GOT3 (cell line): ENCODE results near the gene TRPM7.
"Not testable (repeated sequence)": the region's sequence is repeated elsewhere in the genome, so short reads cannot be mapped to it uniquely, and the experiment has no call there.

Experiments
- DNase-seq: peaks from one replicate; lab custom pipeline; 2025; ENCODE audit warnings: mixed read lengths; lab: John Stamatoyannopoulos, UW

The TRPM7 gene, protein sequence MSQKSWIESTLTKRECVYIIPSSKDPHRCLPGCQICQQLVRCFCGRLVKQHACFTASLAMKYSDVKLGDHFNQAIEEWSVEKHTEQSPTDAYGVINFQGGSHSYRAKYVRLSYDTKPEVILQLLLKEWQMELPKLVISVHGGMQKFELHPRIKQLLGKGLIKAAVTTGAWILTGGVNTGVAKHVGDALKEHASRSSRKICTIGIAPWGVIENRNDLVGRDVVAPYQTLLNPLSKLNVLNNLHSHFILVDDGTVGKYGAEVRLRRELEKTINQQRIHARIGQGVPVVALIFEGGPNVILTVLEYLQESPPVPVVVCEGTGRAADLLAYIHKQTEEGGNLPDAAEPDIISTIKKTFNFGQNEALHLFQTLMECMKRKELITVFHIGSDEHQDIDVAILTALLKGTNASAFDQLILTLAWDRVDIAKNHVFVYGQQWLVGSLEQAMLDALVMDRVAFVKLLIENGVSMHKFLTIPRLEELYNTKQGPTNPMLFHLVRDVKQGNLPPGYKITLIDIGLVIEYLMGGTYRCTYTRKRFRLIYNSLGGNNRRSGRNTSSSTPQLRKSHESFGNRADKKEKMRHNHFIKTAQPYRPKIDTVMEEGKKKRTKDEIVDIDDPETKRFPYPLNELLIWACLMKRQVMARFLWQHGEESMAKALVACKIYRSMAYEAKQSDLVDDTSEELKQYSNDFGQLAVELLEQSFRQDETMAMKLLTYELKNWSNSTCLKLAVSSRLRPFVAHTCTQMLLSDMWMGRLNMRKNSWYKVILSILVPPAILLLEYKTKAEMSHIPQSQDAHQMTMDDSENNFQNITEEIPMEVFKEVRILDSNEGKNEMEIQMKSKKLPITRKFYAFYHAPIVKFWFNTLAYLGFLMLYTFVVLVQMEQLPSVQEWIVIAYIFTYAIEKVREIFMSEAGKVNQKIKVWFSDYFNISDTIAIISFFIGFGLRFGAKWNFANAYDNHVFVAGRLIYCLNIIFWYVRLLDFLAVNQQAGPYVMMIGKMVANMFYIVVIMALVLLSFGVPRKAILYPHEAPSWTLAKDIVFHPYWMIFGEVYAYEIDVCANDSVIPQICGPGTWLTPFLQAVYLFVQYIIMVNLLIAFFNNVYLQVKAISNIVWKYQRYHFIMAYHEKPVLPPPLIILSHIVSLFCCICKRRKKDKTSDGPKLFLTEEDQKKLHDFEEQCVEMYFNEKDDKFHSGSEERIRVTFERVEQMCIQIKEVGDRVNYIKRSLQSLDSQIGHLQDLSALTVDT (N-terminal part only)

GRCh38 chr15:50686469-50687301 lies at the start of gene TRPM7:
Gene TRPM7, minus strand, starts transcription at chr15:50686797. Its CDS starts 264 bp downstream, at chr15:50686533.
- DNase-seq: peak; percentile 73

DNA sequence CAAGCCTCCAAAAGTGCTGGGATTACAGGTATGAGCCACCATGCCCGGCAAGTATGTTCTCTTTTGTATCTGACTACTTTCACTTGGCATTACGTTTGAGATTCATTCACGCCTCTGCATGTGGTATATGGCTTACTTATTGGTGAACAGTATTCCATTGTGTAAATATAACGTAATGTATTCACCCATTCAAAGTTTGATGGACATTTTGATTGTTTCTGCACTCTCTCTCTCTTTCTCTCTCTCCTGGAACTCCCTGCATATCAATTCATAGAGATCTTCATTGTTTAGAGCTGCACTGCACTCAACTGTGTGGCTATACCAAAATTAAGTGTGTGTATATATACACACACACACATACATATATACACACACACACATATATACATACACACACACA lies 48.6 kb upstream of the TRPM7 start:
- no peak for DNase-seq

DNA sequence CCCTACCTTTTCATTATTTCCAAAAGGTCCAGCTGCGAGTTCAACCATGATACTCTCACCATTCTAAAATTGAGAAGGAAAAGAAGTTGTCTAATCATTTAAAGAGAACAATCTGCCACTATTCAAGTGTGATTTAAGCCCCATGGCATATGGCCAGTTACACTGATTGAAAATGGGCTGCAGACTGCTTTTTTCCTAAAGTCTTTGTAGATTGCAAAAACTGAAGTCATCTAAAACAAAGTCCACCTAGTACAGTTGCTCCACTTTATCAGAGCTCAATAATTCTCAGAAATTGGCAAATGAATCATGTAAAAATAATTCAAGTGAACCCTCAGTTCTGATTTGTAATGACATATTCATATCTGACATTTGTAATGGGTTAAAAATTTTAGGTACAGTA lies 39.7 kb upstream of the TRPM7 start:
- no peak for DNase-seq

DNA sequence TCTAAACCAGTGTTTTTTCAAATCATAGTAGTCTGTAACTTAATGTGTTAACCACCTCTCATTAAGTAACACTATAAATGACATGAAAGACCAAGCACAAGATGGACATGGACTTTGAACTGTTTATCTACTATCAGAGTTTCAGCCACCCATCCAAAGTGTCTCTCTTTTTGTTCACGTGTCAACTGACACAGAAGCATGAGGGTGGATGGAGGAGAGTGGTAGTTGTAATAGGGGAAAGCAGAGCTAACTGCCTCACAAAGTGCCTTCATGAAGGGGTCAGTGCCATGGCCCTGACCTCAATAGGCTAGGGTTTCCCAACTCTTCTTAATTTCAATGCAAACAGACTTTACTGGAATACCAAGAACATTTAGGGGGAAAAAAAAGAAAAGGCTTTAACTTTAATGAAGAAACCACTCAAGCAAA lies 32.1 kb upstream of the TRPM7 start:
- DNase-seq: no peak

DNA sequence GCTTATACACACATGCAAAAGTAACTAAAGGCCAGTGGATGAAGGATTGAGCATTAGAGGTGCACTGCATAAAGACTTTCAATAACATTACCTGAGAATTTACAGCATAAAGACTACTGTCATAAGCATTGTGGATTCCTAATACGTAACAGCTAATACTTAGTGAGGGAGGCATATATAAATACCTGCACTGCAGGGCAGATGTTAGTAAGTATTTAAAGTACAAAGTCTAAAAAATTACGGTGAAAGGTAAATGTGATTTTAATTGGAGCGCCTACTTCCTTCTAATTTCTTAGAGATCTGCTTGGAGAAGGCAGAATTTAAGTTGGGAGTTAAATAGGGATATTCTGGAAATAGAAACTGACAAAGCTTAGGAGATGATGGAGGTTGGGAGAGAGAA lies 25.4 kb upstream of the TRPM7 start:
- no peak for DNase-seq

DNA sequence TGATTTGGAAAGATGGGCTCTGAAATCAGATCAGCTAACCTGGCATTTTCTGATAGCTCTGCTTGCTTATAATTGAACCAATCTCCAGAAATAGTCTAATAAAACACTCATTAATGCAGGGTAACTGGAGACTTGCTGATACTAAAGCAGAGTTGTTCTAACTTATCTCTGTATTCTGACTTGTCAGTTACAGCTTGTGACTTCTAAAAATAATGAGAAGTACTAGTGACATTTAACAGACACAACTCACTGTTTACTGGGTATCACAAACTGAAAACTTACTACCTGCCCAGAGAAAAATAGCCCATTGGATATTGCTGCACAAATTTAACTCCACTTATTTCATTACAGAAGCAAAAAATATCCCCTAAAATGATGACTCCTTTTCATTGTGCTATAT lies 24.0 kb upstream of the TRPM7 start:
- no peak for DNase-seq

GRCh38 chr15:50707878-50708427 lies 21.4 kb upstream of the TRPM7 start:
- no peak for DNase-seq

GRCh38 chr15:50702762-50703334 lies 16.3 kb upstream of the TRPM7 start:
- no peak for DNase-seq

DNA sequence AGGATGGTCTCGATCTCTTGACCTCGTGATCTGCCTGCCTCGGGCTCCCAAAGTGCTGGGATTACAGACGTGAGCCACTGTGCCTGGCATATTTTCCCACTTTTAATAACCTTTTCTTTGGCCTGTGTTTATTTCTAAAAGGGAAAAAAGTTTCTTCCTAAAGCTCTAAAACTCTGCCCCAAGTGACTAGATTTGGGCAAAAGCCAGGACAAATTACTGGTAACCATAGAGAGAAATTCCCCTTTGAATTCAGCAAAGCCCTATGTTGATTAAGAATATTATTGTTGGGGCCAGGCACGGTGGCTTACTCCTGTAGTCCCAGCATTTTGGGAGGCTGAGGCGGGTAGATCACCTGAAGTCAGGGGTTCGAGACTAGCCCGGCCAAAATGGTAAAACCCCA lies 11.5 kb upstream of the TRPM7 start:
- no peak for DNase-seq

DNA sequence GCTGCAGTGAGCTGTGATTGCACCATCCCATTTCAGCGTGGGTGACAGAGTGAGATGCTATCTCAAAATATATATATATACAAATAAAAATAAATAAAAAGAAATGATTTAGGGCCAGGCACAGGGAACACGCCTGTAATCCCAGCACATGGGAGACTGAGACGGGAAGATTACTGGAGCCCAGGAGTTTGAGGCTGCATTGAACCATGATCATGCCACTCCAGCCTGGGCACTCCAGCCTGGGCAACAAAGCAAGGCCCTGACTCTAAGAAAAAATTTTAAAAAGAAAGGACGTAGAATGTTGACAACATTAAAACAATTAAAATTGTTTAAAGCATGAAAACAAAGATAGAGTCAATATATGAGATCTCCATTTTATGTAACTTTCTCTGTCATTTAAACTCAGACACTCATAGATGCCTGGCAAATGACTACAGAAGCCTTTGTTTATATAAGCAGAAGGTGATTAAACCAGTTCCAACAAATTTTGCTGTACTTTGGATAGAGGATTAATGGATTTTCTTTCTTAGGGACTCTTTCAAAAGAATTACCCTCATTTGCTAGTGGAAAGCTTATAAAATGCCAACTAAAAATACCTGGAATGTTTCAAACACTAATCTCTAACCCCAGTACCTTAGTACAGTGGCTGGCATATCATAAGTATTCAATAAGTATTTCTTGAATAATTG lies 10.7 kb upstream of the TRPM7 start:
- DNase-seq: no peak

GRCh38 chr15:50694634-50695165 lies 8.1 kb upstream of the TRPM7 start:
- not testable (repeated sequence) for DNase-seq

GRCh38 chr15:50687302-50687902 lies 805 bp upstream of the TRPM7 start:
- no peak for DNase-seq

DNA sequence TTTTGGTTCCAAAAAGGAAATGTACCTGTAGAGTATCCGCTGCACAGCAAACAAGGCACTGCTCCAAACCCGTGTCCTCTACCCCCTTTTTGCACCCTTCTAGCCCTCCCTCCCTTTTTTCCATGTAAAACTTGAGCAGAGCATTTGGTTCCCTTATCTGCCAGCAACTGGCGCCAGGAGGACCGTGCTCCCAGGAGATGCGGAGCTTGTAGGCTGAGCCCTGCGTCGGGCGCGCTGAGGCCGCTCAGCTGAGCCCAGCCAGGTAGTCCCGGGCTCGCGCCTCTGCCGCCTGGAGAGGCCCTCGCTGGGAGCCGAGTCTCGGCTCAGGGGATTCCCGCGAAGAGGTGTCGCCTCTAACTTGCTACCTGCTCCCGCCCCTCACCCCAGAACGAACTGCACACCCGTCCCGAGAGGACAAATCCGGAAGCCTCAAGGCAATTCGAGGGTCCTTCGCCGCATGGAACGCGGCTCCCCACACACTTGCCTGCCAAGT lies 575 bp downstream of the TRPM7 start:
- DNase-seq: peak; percentile 41

GRCh38 chr15:50685191-50685975 lies 1.2 kb downstream of the TRPM7 start:
- no peak for DNase-seq

DNA sequence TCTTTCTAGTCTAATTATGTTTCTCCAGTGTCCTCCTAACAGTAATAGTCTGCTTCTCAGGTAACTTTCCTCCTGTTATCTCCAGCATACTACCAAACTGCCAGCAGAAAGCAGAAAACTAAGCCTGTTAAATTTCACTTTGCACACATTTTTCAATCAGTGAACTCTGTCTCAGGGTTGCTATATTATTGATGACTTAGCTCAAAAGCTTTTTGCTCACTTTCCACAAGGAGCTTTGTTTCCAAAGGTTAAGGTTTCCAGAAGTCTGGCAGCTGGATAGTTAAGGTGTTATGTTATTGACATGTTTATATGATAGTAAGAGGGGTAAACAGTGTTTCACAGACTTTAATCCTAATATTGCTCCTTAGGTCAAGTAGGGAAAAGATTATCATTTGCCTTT lies 5.1 kb downstream of the TRPM7 start:
- no peak for DNase-seq

DNA sequence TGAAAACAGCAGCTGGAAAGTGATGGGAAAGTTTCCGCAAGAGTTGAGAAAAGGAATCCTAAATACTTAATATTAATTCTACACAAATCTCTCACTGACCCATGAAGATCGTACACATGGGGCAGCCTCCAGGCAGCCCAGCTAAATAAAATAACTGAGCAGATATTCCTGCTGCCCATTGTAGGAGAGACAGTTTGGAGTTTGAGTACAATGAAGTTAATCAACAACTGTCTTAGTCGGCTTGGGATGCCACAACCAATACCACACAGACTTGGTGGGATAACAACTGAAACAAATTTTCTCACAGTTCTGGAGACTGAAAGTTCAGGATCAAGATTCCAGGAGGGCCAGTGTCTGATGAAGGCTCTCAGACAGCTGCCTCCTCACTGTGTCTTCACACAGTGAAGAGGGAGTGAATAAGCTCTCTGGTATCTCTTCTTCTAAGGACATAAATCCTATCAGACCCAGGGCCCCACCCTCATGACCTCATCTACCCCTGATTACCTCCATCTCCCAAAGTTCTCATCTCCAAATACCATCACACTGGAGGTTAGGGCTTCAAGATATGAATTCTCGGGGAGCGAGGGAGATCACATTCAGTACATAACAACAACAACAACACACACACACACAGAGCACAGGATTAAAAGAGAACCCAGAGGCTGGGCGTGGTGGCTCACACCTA lies 9.7 kb downstream of the TRPM7 start:
- DNase-seq: no peak

GRCh38 chr15:50675535-50676144 lies 11.0 kb downstream of the TRPM7 start:
- DNase-seq: no peak
